Naive thymus-derived CD4-positive, alpha-beta T cell (primary cell): ENCODE measurements around the gene FARP1. TPM values are rescaled to one million over a fixed set of nuclear protein-coding genes. Genes with fewer than 3 reads are reported as not detected.

Source experiments
- ATAC-seq: fragments of 150-1000 bp; cut with Tn5 transposase; 2 replicates; pipeline ENCODE4 v1.10.0; 2021; ENCODE audit warnings: mild to moderate bottlenecking, moderate library complexity
- CTCF ChIA-PET: fragments of 350-600 bp; sonication (Branson Sonifier 250); formaldehyde crosslinking; loops from one replicate; lab custom pipeline; 2021; ENCODE audit warnings: antibody characterized with exemption; lab: Charles Lee
- POLR2A ChIA-PET: fragments of 350-600 bp; sonication (Branson Sonifier 250); formaldehyde crosslinking; loops from one replicate; lab custom pipeline; 2021; ENCODE audit warnings: antibody characterized with exemption, inconsistent platforms; lab: Charles Lee
- DNase-seq, 9 donors: peaks; one replicate each; pipeline versions ENCODE4 v3.0.0 to v3.0.0-alpha.2; 2020 to 2022; ENCODE audit warnings: mixed read lengths in 1 of 9
- H3K27ac ChIP-seq: one replicate; pipeline ENCODE4 v1.7.0; 2013; ENCODE audit warnings: mild to moderate bottlenecking, low read depth, low read length, moderate library complexity
- H3K27me3 ChIP-seq, 2 donors: one replicate each; pipeline ENCODE4 v1.7.0; 2013; ENCODE audit warnings: low read length in 2 of 2, mild to moderate bottlenecking in 2 of 2, moderate library complexity in 2 of 2; ENCODE audit not compliant: control insufficient read depth in 2 of 2, insufficient read depth in 2 of 2
- H3K36me3 ChIP-seq, 3 experiments: 1 replicate in 2 of 3; 2 replicates in 1 of 3; pipeline ENCODE4 v1.7.0; 2013; ENCODE audit warnings: low read length in 3 of 3, mild to moderate bottlenecking in 3 of 3, moderate library complexity in 1 of 3; ENCODE audit not compliant: insufficient read depth in 3 of 3, control insufficient read depth in 2 of 3
- H3K4me1 ChIP-seq, 2 donors: one replicate each; pipeline ENCODE4 v1.7.0; 2013; ENCODE audit warnings: low read length in 2 of 2, mild to moderate bottlenecking in 2 of 2, moderate library complexity in 1 of 2; ENCODE audit not compliant: control insufficient read depth in 2 of 2, insufficient read depth in 2 of 2
- H3K4me3 ChIP-seq: 2 replicates; pipeline ENCODE4 v1.7.0; 2013; ENCODE audit warnings: mild to moderate bottlenecking, low read length
- H3K9me3 ChIP-seq, 3 experiments: 1 replicate in 2 of 3; 2 replicates in 1 of 3; pipeline ENCODE4 v1.7.0; 2013; ENCODE audit warnings: low read length in 3 of 3; ENCODE audit not compliant: control insufficient read depth in 2 of 3
- H3K27ac Mint-ChIP-seq, 9 donors: one replicate each; pipeline ENCODE4 v1.8.0; 2020 to 2022; ENCODE audit warnings: mixed read lengths in 9 of 9, mild to moderate bottlenecking in 8 of 9, moderate library complexity in 5 of 9, inconsistent platforms in 2 of 9
- H3K27me3 Mint-ChIP-seq, 5 donors: one replicate each; pipeline ENCODE4 v1.8.0; 2021 to 2022; ENCODE audit warnings: mixed read lengths in 5 of 5, mild to moderate bottlenecking in 1 of 5
- H3K36me3 Mint-ChIP-seq, 5 donors: one replicate each; pipeline ENCODE4 v1.8.0; 2020 to 2022; ENCODE audit warnings: mixed read lengths in 5 of 5, mild to moderate bottlenecking in 3 of 5, inconsistent platforms in 1 of 5
- H3K4me1 Mint-ChIP-seq, 7 donors: one replicate each; pipeline ENCODE4 v1.8.0; 2020 to 2022; ENCODE audit warnings: mixed read lengths in 7 of 7, mild to moderate bottlenecking in 3 of 7, inconsistent platforms in 1 of 7
- H3K4me3 Mint-ChIP-seq, 10 donors: one replicate each; pipeline ENCODE4 v1.8.0; 2020 to 2022; ENCODE audit warnings: mild to moderate bottlenecking in 10 of 10, mixed read lengths in 10 of 10, moderate library complexity in 6 of 10, inconsistent platforms in 2 of 10
- H3K9me3 Mint-ChIP-seq, 11 donors: one replicate each; pipeline ENCODE4 v1.8.0; 2020 to 2022; ENCODE audit warnings: mixed read lengths in 11 of 11, mild to moderate bottlenecking in 4 of 11, inconsistent platforms in 1 of 11, moderate library complexity in 1 of 11
- intact Hi-C, 2 donors: fragments of 100-400 bp; cut with micrococcal nuclease; formaldehyde crosslinking; loops; one replicate each; pipeline ENCODE4 v1.15.1; 2023
- polyA plus RNA-seq, 2 donors: library from polyadenylated mRNA; unstranded; fragments of 300-500 nt; fragmentation: Illumina TruSeq; gene quantifications; one replicate each; pipeline ENCODE4 v1.2.3, GENCODE V29; 2021
- total RNA-seq, 6 experiments: library from RNA in 5 of 6; stranded (reverse) in 5 of 6; gene quantifications; 1 replicate in 5 of 6; 2 replicates in 1 of 6; pipeline ENCODE4 v1.2.3 and lab custom pipeline; 2021 to 2026

The FARP1 gene
- total and polyA plus RNA-seq, 7 experiments from 2014 or later: 0.19 to 1.1 (median 0.60) TPM

GRCh38 chr13:98416408-98416807 is 273.5 kb downstream of the FARP1 start:
- H3K27ac Mint-ChIP-seq: no peak overlapping the region
- H3K4me1 Mint-ChIP-seq: peaks cover 7 to 24% (median 14%) of the 10 kb centered on the region in 7 donors
- H3K27ac ChIP-seq: no peak overlapping the region
- peaks cover 0 to 8% (median 4%) of the 10 kb centered on the region in 11 donors for H3K9me3 Mint-ChIP-seq
- no peak for DNase-seq
- no peaks in the 10 kb centered on the region for H3K36me3 ChIP-seq
- H3K4me3 ChIP-seq: no peak overlapping the region
- ATAC-seq: no peak
- POLR2A ChIA-PET: no interaction called here
- peaks cover 0 to 9% (median 0%) of the 10 kb centered on the region in 5 donors for H3K36me3 Mint-ChIP-seq
- H3K4me1 ChIP-seq: peaks cover 0 to 9% of the 10 kb centered on the region in 2 donors
- peaks cover 0 to 7% (median 0%) of the 10 kb centered on the region in 5 donors for H3K27me3 Mint-ChIP-seq
- H3K27me3 ChIP-seq: peaks cover 0 to 5% of the 10 kb centered on the region in 2 donors
- intact Hi-C loops: loop anchor here in 1 of 2 donors (10.0 kb wide), 1 partner anchor 562 kb away; no protein-coding TSS in a partner anchor
- CTCF ChIA-PET: no interaction called here
- no peaks in the 10 kb centered on the region for H3K9me3 ChIP-seq
- no peak overlapping the region for H3K4me3 Mint-ChIP-seq

GRCh38 chr13:98419786-98420553 is 277.1 kb downstream of the FARP1 start:
- CTCF ChIA-PET: no interaction called here
- no peak for ATAC-seq
- H3K4me3 Mint-ChIP-seq: no peak overlapping the region
- peaks cover 0 to 2% (median 0%) of the 10 kb centered on the region in 7 donors for H3K4me1 Mint-ChIP-seq
- peaks cover 0 to 8% (median 4%) of the 10 kb centered on the region in 5 donors for H3K27me3 Mint-ChIP-seq
- no peaks in the 10 kb centered on the region for H3K9me3 ChIP-seq
- H3K36me3 Mint-ChIP-seq: peaks cover 0 to 9% (median 0%) of the 10 kb centered on the region in 5 donors
- no peak overlapping the region for H3K27ac ChIP-seq
- H3K27me3 ChIP-seq: no peaks in the 10 kb centered on the region
- no peak overlapping the region for H3K4me3 ChIP-seq
- DNase-seq: no peak
- H3K4me1 ChIP-seq: no peaks in the 10 kb centered on the region
- peaks cover 0 to 8% (median 4%) of the 10 kb centered on the region in 11 donors for H3K9me3 Mint-ChIP-seq
- no peak overlapping the region for H3K27ac Mint-ChIP-seq
- POLR2A ChIA-PET: no interaction called here
- no peaks in the 10 kb centered on the region for H3K36me3 ChIP-seq
- intact Hi-C loops: loop anchor here in 1 of 2 donors (10.0 kb wide), 1 partner anchor 565 kb away; no protein-coding TSS in a partner anchor

- H3K9me3 Mint-ChIP-seq: peaks cover 0 to 8% (median 4%) of the 10 kb centered on the region in 11 donors
- H3K4me3 ChIP-seq: no peak overlapping the region
- peaks cover 0 to 2% (median 0%) of the 10 kb centered on the region in 7 donors for H3K4me1 Mint-ChIP-seq
- H3K4me1 ChIP-seq: no peaks in the 10 kb centered on the region
- intact Hi-C loops: no loop called here
- no peaks in the 10 kb centered on the region for H3K9me3 ChIP-seq
- H3K27ac ChIP-seq: no peak overlapping the region
- ChIA-PET POLR2A (no interaction called here), CTCF (no interaction called here)
- peaks cover 0 to 9% (median 4%) of the 10 kb centered on the region in 5 donors for H3K27me3 Mint-ChIP-seq
- no peaks in the 10 kb centered on the region for H3K36me3 ChIP-seq
- no peak overlapping the region for H3K4me3 Mint-ChIP-seq
- no peak for ATAC-seq
- H3K36me3 Mint-ChIP-seq: peaks cover 0 to 9% (median 0%) of the 10 kb centered on the region in 5 donors
- H3K27me3 ChIP-seq: no peaks in the 10 kb centered on the region
- no peak for DNase-seq
- H3K27ac Mint-ChIP-seq: no peak overlapping the region
Observed at GRCh38 chr13:98420554-98421175, 277.8 kb downstream of the FARP1 start.

DNA sequence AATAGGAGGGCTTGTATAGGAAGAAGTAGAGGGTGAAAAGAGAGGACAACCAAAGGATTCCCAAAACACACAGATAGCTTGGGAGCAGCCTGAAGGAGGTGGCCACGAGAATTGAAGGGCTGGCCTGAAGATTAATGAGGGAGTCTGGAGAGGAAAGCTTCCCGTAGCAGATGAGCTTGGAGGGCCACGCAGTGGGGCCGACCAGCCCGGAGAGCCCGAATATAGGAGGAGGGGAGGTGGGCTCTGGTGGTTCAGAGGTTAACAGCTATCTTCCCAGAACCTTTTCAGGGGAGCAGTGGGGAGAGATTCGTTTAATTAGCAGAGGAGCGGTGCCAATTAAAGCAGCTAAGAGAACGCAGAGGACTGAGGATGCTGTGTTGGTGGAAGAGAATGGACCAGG is 279.2 kb downstream of the FARP1 start:
- Mint-ChIP-seq H3K27me3 (peaks cover 0 to 16% (median 2%) of the 10 kb centered on the region in 5 donors), H3K27ac (peak overlapping the region in 1 of 9 donors; percentile 70), H3K4me1 (peaks cover 0 to 2% (median 0%) of the 10 kb centered on the region in 7 donors), H3K36me3 (peaks cover 0 to 6% (median 0%) of the 10 kb centered on the region in 5 donors), H3K4me3 (no peak overlapping the region), H3K9me3 (peaks cover 0 to 5% (median 2%) of the 10 kb centered on the region in 11 donors)
- intact Hi-C loops: no loop called here
- H3K9me3 ChIP-seq: no peaks in the 10 kb centered on the region
- POLR2A ChIA-PET: no interaction called here
- ATAC-seq (no peak), DNase-seq (no peak)
- no peaks in the 10 kb centered on the region for H3K36me3 ChIP-seq
- H3K27me3 ChIP-seq: no peaks in the 10 kb centered on the region
- no peak overlapping the region for H3K4me3 ChIP-seq
- no peak overlapping the region for H3K27ac ChIP-seq
- H3K4me1 ChIP-seq: no peaks in the 10 kb centered on the region
- CTCF ChIA-PET: no interaction called here

- no peaks in the 10 kb centered on the region for H3K27me3 ChIP-seq
- no peak for DNase-seq
- peak overlapping the region in 1 of 9 donors; percentile 9 for H3K27ac Mint-ChIP-seq
- peaks cover 0 to 2% (median 0%) of the 10 kb centered on the region in 11 donors for H3K9me3 Mint-ChIP-seq
- H3K4me3 ChIP-seq: no peak overlapping the region
- no peak for ATAC-seq
- H3K27ac ChIP-seq: no peak overlapping the region
- peaks cover 0 to 19% (median 4%) of the 10 kb centered on the region in 5 donors for H3K27me3 Mint-ChIP-seq
- H3K36me3 Mint-ChIP-seq: no peaks in the 10 kb centered on the region
- CTCF ChIA-PET: no interaction called here
- H3K4me3 Mint-ChIP-seq: no peak overlapping the region
- H3K4me1 Mint-ChIP-seq: peaks cover 0 to 3% (median 0%) of the 10 kb centered on the region in 7 donors
- POLR2A ChIA-PET: no interaction called here
- H3K36me3 ChIP-seq: no peaks in the 10 kb centered on the region
- intact Hi-C loops: no loop called here
- no peaks in the 10 kb centered on the region for H3K4me1 ChIP-seq
- H3K9me3 ChIP-seq: no peaks in the 10 kb centered on the region
Observed at GRCh38 chr13:98423417-98423816, 280.5 kb downstream of the FARP1 start.

DNA sequence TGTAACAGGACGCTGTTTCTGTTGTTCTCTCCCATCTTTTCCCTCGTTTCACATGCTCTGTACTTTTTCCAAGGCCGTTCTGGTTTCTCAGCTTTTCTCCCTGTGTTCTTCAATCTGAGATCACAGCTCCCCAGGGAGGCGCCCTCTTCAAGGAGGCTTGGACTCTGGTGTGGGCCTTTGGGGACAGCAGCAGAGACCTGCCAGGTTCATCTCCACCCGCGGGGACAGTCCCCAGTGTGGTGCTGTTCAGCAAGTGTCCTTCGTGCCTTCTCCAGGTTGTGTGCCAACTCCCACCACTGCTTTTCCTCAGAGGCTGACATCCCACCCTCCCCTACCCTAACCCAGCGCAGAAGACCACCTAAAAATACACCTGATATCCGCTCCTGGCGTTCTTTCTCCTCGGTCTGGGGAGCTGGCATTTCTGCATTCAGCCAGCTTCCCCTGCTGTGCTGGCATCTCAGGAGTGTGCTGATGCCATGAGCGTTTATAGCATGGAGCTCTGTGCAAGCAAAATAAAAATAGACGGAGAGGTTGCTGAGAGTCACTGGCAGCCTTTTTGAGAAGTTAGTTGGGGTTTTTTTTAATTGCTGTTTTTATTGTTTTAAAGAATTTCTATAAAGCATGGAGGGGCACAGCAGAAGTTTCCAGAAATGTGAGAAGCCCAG is 284.6 kb downstream of the FARP1 start:
- H3K9me3 ChIP-seq: no peaks in the 10 kb centered on the region
- CTCF ChIA-PET: interaction anchor here (0.7 kb wide), 1 partner anchor 24 kb away, joined by 3 read pairs; no protein-coding TSS in a partner anchor
- POLR2A ChIA-PET: no interaction called here
- H3K4me1 ChIP-seq: no peaks in the 10 kb centered on the region
- no peak for ATAC-seq
- peaks cover 0 to 23% (median 5%) of the 10 kb centered on the region in 5 donors for H3K27me3 Mint-ChIP-seq
- no peak overlapping the region for H3K27ac ChIP-seq
- no peaks in the 10 kb centered on the region for H3K27me3 ChIP-seq
- no peak overlapping the region for H3K4me3 ChIP-seq
- H3K27ac Mint-ChIP-seq: no peak overlapping the region
- no peak for DNase-seq
- H3K36me3 ChIP-seq: no peaks in the 10 kb centered on the region
- H3K36me3 Mint-ChIP-seq: peaks cover 0 to 3% (median 0%) of the 10 kb centered on the region in 5 donors
- H3K4me3 Mint-ChIP-seq: no peak overlapping the region
- H3K4me1 Mint-ChIP-seq: peaks cover 0 to 3% (median 0%) of the 10 kb centered on the region in 7 donors
- peaks cover 0 to 1% (median 0%) of the 10 kb centered on the region in 11 donors for H3K9me3 Mint-ChIP-seq
- intact Hi-C loops: no loop called here
